Colonic mucosa (tissue), 4 donors: ENCODE data around the gene RPL21. TPM values are rescaled to one million over a fixed set of nuclear protein-coding genes. Genes with fewer than 3 reads are reported as not detected.

Experiments used
- DNase-seq: peaks from one replicate; pipeline ENCODE4 v3.0.0-alpha.2; 2020
- H3K27ac ChIP-seq: fragments of 200-600 bp; one replicate; pipeline ENCODE4 v1.8.0; 2021
- H3K27me3 ChIP-seq: fragments of 200-600 bp; one replicate; pipeline ENCODE4 v1.8.0; 2021
- H3K36me3 ChIP-seq: fragments of 200-600 bp; one replicate; pipeline ENCODE4 v1.8.0; 2021
- H3K4me1 ChIP-seq: fragments of 200-600 bp; one replicate; pipeline ENCODE4 v1.8.0; 2021; ENCODE audit warnings: mild to moderate bottlenecking
- H3K4me3 ChIP-seq: fragments of 200-600 bp; one replicate; pipeline ENCODE4 v1.8.0; 2021
- H3K9ac ChIP-seq, 2 donors: one replicate each; pipeline ENCODE4 v1.7.0; 2013; ENCODE audit warnings: control low read depth in 2 of 2, low read depth in 2 of 2, low read length in 2 of 2
- H3K9me3 ChIP-seq: fragments of 200-600 bp; one replicate; pipeline ENCODE4 v1.8.0; 2021
- intact Hi-C: fragments of 100-400 bp; cut with DNase I; formaldehyde crosslinking; loops from one replicate; pipeline ENCODE4 v1.14.1; 2022
- total RNA-seq, 2 donors: library from RNA; stranded (reverse); fragmentation: NEBNext Ultra II Directional in 1 of 2; extraction: Animal tissue kit (Norgen Biotek cat#: 25700) in 1 of 2; gene quantifications; one replicate each; pipeline ENCODE4 v1.2.1, GENCODE V29; 2021
- TF ChIP-seq, protein P1 (sequence below): fragments of 200-600 bp; IDR thresholded peaks from one replicate; pipeline ENCODE4 v1.8.0; 2022; ENCODE audit warnings: antibody characterized with exemption, mild to moderate bottlenecking
- donor health status: healthy.
- donor health status: DM: no; HTN: no; CAD: no.
- donor health status: DM: no; HTN: no; CAD: no.

The RPL21 gene
- total RNA-seq, 2 donors from 2014 or later: 795 to 929 TPM

GRCh38 chr13:27258637-27259386, 7.5 kb downstream of the RPL21 start:
- TF ChIP-seq, protein P1, sequence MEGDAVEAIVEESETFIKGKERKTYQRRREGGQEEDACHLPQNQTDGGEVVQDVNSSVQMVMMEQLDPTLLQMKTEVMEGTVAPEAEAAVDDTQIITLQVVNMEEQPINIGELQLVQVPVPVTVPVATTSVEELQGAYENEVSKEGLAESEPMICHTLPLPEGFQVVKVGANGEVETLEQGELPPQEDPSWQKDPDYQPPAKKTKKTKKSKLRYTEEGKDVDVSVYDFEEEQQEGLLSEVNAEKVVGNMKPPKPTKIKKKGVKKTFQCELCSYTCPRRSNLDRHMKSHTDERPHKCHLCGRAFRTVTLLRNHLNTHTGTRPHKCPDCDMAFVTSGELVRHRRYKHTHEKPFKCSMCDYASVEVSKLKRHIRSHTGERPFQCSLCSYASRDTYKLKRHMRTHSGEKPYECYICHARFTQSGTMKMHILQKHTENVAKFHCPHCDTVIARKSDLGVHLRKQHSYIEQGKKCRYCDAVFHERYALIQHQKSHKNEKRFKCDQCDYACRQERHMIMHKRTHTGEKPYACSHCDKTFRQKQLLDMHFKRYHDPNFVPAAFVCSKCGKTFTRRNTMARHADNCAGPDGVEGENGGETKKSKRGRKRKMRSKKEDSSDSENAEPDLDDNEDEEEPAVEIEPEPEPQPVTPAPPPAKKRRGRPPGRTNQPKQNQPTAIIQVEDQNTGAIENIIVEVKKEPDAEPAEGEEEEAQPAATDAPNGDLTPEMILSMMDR: no peak
- no peak for DNase-seq
- Histone ChIP-seq H3K27ac (no peak overlapping the region), H3K4me3 (no peak overlapping the region), H3K9ac (no peak overlapping the region), H3K27me3 (no peaks in the 10 kb centered on the region), H3K4me1 (no peaks in the 10 kb centered on the region), H3K36me3 (peaks cover 9% of the 10 kb centered on the region), H3K9me3 (no peaks in the 10 kb centered on the region)
- intact Hi-C loops: no loop called here

- H3K36me3 ChIP-seq: peaks cover 9% of the 10 kb centered on the region
- H3K4me3 ChIP-seq: no peak overlapping the region
- no peak for DNase-seq
- H3K27me3 ChIP-seq: no peaks in the 10 kb centered on the region
- intact Hi-C loops: no loop called here
- H3K27ac ChIP-seq: no peak overlapping the region
- no peaks in the 10 kb centered on the region for H3K4me1 ChIP-seq
- TF ChIP-seq, protein P1: no peak
- no peak overlapping the region for H3K9ac ChIP-seq
- H3K9me3 ChIP-seq: no peaks in the 10 kb centered on the region
These were observed 8.5 kb downstream of the RPL21 start for GRCh38 chr13:27259831-27260230.

DNA sequence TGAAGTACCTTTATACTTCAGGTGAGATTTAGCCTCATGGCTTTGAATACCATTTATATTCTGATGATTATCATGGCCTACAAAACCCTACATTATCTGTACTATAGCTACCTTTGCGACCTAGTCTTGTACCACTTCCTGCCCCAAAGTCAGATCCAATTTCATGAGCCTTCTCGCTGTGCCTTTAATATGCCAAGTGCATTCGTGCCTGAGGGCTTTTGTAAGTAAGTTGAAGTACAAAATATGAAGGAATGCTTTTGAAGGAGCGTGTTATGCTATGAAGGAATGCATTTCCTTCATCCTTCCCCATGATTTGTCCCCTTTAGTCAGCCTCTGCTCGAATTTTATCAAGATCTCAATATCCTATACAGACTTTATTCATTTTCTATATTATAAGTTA, 10.0 kb downstream of the RPL21 start:
- Histone ChIP-seq H3K9ac (no peak overlapping the region), H3K36me3 (no peaks in the 10 kb centered on the region), H3K4me1 (no peaks in the 10 kb centered on the region), H3K27me3 (no peaks in the 10 kb centered on the region), H3K4me3 (no peak overlapping the region), H3K27ac (no peak overlapping the region), H3K9me3 (no peaks in the 10 kb centered on the region)
- no peak for DNase-seq
- intact Hi-C loops: no loop called here
- TF ChIP-seq, protein P1: no peak

GRCh38 chr13:27263438-27263837, 12.1 kb downstream of the RPL21 start:
- TF ChIP-seq, protein P1: no peak
- no peaks in the 10 kb centered on the region for H3K4me1 ChIP-seq
- no peaks in the 10 kb centered on the region for H3K36me3 ChIP-seq
- no peak for DNase-seq
- no peak overlapping the region for H3K9ac ChIP-seq
- H3K27me3 ChIP-seq: no peaks in the 10 kb centered on the region
- H3K27ac ChIP-seq: no peak overlapping the region
- H3K4me3 ChIP-seq: no peak overlapping the region
- H3K9me3 ChIP-seq: no peaks in the 10 kb centered on the region
- intact Hi-C loops: no loop called here

GRCh38 chr13:27264181-27264580, 12.8 kb downstream of the RPL21 start:
- Histone ChIP-seq H3K9me3 (no peaks in the 10 kb centered on the region), H3K9ac (no peak overlapping the region), H3K4me3 (no peak overlapping the region), H3K4me1 (no peaks in the 10 kb centered on the region), H3K27me3 (no peaks in the 10 kb centered on the region), H3K36me3 (no peaks in the 10 kb centered on the region), H3K27ac (no peak overlapping the region)
- no peak for DNase-seq
- TF ChIP-seq, protein P1: no peak
- intact Hi-C loops: no loop called here
